ENCODE results near the gene TRABD2B. TPM values are rescaled to one million over a fixed set of nuclear protein-coding genes. Genes with fewer than 3 reads are reported as not detected.

Gene TRABD2B
- total and polyA plus RNA-seq, 2 donors (not counting 3 experiments of a cell fraction or from before 2014, with no cell fraction given): not detected

GRCh38 chr1:47993881-47994625, 3.1 kb downstream of the TRABD2B start:
- no peak for FAIRE-seq
- Histone ChIP-seq H4K20me1 (replicated peaks; ENCODE audit: control insufficient read depth, extremely low read depth, insufficient read depth, low read length) (no peaks in the 10 kb centered on the region), H3K4me1 (ENCODE audit: control insufficient read depth, extremely low read depth, insufficient read depth, low read length) (peaks cover 4% of the 10 kb centered on the region), H3K4me3 (replicated peaks in 1 of 3; ENCODE audit: insufficient read depth in 1 of 3, low read depth in 1 of 3, low read length in 3 of 3) (no peak overlapping the region), H3K4me2 (ENCODE audit: insufficient read depth, low read length) (no peak overlapping the region), H2AFZ (ENCODE audit: low read depth, low read length) (no peak overlapping the region), H3K27me3 (ENCODE audit: control insufficient read depth in 2 of 2, insufficient read depth in 2 of 2, low read length in 2 of 2) (peaks cover 24 to 33% of the 10 kb centered on the region in 2 experiments), H3K9ac (replicated peaks; ENCODE audit: extremely low read depth, insufficient read depth, low read length) (no peak overlapping the region), H3K9me3 (replicated peaks; ENCODE audit: control insufficient read depth, insufficient read depth, low read length) (no peaks in the 10 kb centered on the region), H3K79me2 (ENCODE audit: control insufficient read depth, insufficient read depth, low read length) (no peaks in the 10 kb centered on the region), H3K9me1 (replicated peaks; ENCODE audit: control insufficient read depth, extremely low read depth, insufficient read depth, low read length) (no peaks in the 10 kb centered on the region), H3K27ac (ENCODE audit: insufficient read depth, low read depth, low read length) (no peak overlapping the region), H3K36me3 (ENCODE audit: control insufficient read depth in 2 of 2, extremely low read depth in 1 of 2, insufficient read depth in 2 of 2, low read length in 2 of 2) (no peaks in the 10 kb centered on the region)
- BruUV-seq (replicated peaks): no TSS peak
- no peak for DNase-seq (ENCODE audit: low read depth, low spot score)
- intact Hi-C loops (cut with micrococcal nuclease): no loop called here
- ChIA-PET POLR2A (no interaction called here), CTCF (interaction anchor here (2.1 kb wide), 1 partner anchor 9 kb away, joined by 4 read pairs; no protein-coding TSS in a partner anchor)
- TF ChIP-seq MYC (IDR thresholded peaks at IDR 0.05; ENCODE audit: low read depth, low read length) (no peak), POLR2A (IDR thresholded peaks at IDR 0.05; ENCODE audit: low read depth, low read length) (no peak), FOS (IDR thresholded peaks at IDR 0.05; ENCODE audit: borderline replicate concordance, insufficient read depth, low read length) (no peak), POLR2AphosphoS5 (IDR thresholded peaks at IDR 0.05; ENCODE audit: insufficient read depth, low read depth, low read length) (no peak), EZH2 (IDR thresholded peaks at IDR 0.05; ENCODE audit: borderline replicate concordance, low read depth, low read length, severe bottlenecking) (no peak), CTCF (IDR thresholded peaks at IDR 0.05; ENCODE audit: extremely low read depth in 1 of 2, insufficient read depth in 1 of 2, low read depth in 1 of 2, low read length in 2 of 2) (no peak), JUN (IDR thresholded peaks at IDR 0.05; ENCODE audit: borderline replicate concordance, insufficient read depth, insufficient read length, low read depth) (no peak), GATA2 (IDR thresholded peaks at IDR 0.05; ENCODE audit: insufficient read depth, insufficient read length, low read depth, low read length) (no peak)
- TF ChIP-seq, protein P1, sequence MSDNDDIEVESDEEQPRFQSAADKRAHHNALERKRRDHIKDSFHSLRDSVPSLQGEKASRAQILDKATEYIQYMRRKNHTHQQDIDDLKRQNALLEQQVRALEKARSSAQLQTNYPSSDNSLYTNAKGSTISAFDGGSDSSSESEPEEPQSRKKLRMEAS (IDR thresholded peaks at IDR 0.05; ENCODE audit: insufficient read depth, insufficient read length): no peak
- dilution Hi-C loops (cut with MboI; ENCODE audit: extremely low pct_ligation_motif_present, low sequenced_read_pairs): no loop called here
